PC-3 (cell line): Measurements from ENCODE around the gene TPPP3. TPM values are rescaled to one million over a fixed set of nuclear protein-coding genes. Genes with fewer than 3 reads are reported as not detected.

ENCODE experiments used
- ATAC-seq: fragments of 200-7000 bp; cut with Tn5 transposase; 2 replicates; pipeline ENCODE4 v1.9.1; 2020; ENCODE audit warnings: mild to moderate bottlenecking, moderate library complexity
- Bru-seq: library from RNA; stranded (reverse); fragments of 400-500 nt; gene quantifications from one replicate; lab custom pipeline; 2021; lab: Mats Ljungman, UMichigan
- BruChase-seq, 2 experiments: library from RNA; stranded (reverse); fragments of 400-500 nt; gene quantifications; one replicate each; lab custom pipeline; 2021; lab: Mats Ljungman, UMichigan
- BruUV-seq: library from RNA; stranded (reverse); fragments of 400-500 nt; replicated peaks from 2 replicates; lab custom pipeline; 2021; lab: Mats Ljungman, UMichigan
- CTCF ChIA-PET: fragments of 300-600 bp; sonication (Branson Sonifier 250); formaldehyde crosslinking; loops from one replicate; lab custom pipeline; 2022; ENCODE audit warnings: antibody characterized with exemption; lab: Charles Lee
- POLR2A ChIA-PET: fragments of 300-600 bp; sonication (Branson Sonifier 250); formaldehyde crosslinking; loops from one replicate; lab custom pipeline; 2022; ENCODE audit warnings: antibody characterized with exemption; ENCODE audit not compliant: unreplicated experiment; lab: Charles Lee
- DNase-seq: peaks from one replicate; pipeline ENCODE4 v3.0.0-alpha.2; 2015
- H2AFZ ChIP-seq: fragments of 300-600 bp; sonication (generic); 2 replicates; pipeline ENCODE4 v1.6.0; 2016; ENCODE audit warnings: antibody characterized with exemption, low read length
- H3F3A ChIP-seq: fragments of 300-600 bp; sonication (generic); one replicate; pipeline ENCODE4 v1.6.0; 2017; ENCODE audit warnings: antibody characterized with exemption, low read length, control low read depth, mild to moderate bottlenecking; ENCODE audit not compliant: unreplicated experiment
- H3K27ac ChIP-seq: fragments of 300-600 bp; sonication (generic); 2 replicates; pipeline ENCODE4 v1.5.1; 2016; ENCODE audit warnings: mild to moderate bottlenecking, low read length
- H3K27me3 ChIP-seq: fragments of 300-600 bp; sonication (generic); 2 replicates; pipeline ENCODE4 v1.6.1; 2016; ENCODE audit warnings: low read length, mixed read lengths
- H3K36me3 ChIP-seq: fragments of 300-600 bp; sonication (generic); 2 replicates; pipeline ENCODE4 v1.6.1; 2016; ENCODE audit warnings: low read depth, mixed run types, low read length, mixed read lengths
- H3K4me1 ChIP-seq: fragments of 300-600 bp; sonication (generic); 2 replicates; pipeline ENCODE4 v1.5.1; 2016; ENCODE audit warnings: low read length; ENCODE audit not compliant: insufficient read depth
- H3K4me2 ChIP-seq: fragments of 300-600 bp; sonication (generic); 2 replicates; pipeline ENCODE4 v1.6.0; 2016; ENCODE audit warnings: low read length
- H3K4me3 ChIP-seq: fragments of 300-600 bp; sonication (generic); 2 replicates; pipeline ENCODE4 v1.5.1; 2016; ENCODE audit warnings: mild to moderate bottlenecking, low read length, mixed read lengths
- H3K79me2 ChIP-seq: fragments of 300-600 bp; sonication (generic); 2 replicates; pipeline ENCODE4 v1.6.1; 2017; ENCODE audit warnings: low read length, mixed read lengths
- H3K9ac ChIP-seq: fragments of 300-600 bp; sonication (generic); 2 replicates; pipeline ENCODE4 v1.6.0; 2016; ENCODE audit warnings: mild to moderate bottlenecking, low read length
- H3K9me2 ChIP-seq: fragments of 300-600 bp; sonication (generic); replicated peaks from 2 replicates; pipeline ENCODE4 v1.6.1; 2016; ENCODE audit warnings: mixed run types, low read length, mixed read lengths
- H3K9me3 ChIP-seq: fragments of 300-600 bp; sonication (generic); 2 replicates; pipeline ENCODE4 v1.6.1; 2016; ENCODE audit warnings: low read length, mixed read lengths
- H4K20me1 ChIP-seq: fragments of 300-600 bp; sonication (generic); 2 replicates; pipeline ENCODE4 v1.6.1; 2016; ENCODE audit warnings: low read length, mixed read lengths
- EZH2 ChIP-seq: fragments of 300-600 bp; sonication (generic); IDR thresholded peaks from one replicate; pipeline ENCODE4 v1.6.1; 2017; ENCODE audit warnings: antibody characterized with exemption, mild to moderate bottlenecking, low read length; ENCODE audit not compliant: unreplicated experiment
- EZH2phosphoT487 ChIP-seq: fragments of 300-600 bp; sonication (generic); IDR thresholded peaks from 2 replicates; pipeline ENCODE4 v1.6.1; 2018; ENCODE audit warnings: mild to moderate bottlenecking, antibody characterized with exemption, low read length, borderline replicate concordance
- intact Hi-C: fragments of 100-400 bp; cut with micrococcal nuclease; formaldehyde crosslinking; loops from 2 replicates; pipeline ENCODE4 v1.9.0; 2023
- long read RNA-seq: library from polyadenylated mRNA; unstranded; transcript quantifications from one replicate; pipeline ENCODE4 v2.0.0, GENCODE V29; 2021; ENCODE audit not compliant: unreplicated experiment
- total RNA-seq: library from RNA; depleted of rRNA; stranded (reverse); fragments of >200 nt; gene quantifications from 2 replicates; pipeline ENCODE4 v1.2.3, GENCODE V29; 2014; rRNA removed
- TF ChIP-seq, protein P1 (sequence below): fragments of 300-600 bp; sonication (generic); conservative IDR thresholded peaks from 2 replicates; pipeline ENCODE4 v1.5.1; 2017; ENCODE audit warnings: antibody characterized with exemption, low read depth, mild to moderate bottlenecking, low read length

Gene TPPP3
- total RNA-seq (not detected in 2 replicates), Bru-seq, nascent RNA (percentile 24 among the genes with signal in this experiment), BruChase-seq, experiment 1, labeled RNA remaining after a 6-hour chase (percentile 27 among the genes with signal in this experiment), BruChase-seq, experiment 2, labeled RNA remaining after a 2-hour chase (percentile 30 among the genes with signal in this experiment)
- long read RNA-seq, partial matches to known transcripts = 0 of 1 reads
- long read RNA-seq, other reads (novel, unspliced or antisense) = 1 of 1 reads

DNA sequence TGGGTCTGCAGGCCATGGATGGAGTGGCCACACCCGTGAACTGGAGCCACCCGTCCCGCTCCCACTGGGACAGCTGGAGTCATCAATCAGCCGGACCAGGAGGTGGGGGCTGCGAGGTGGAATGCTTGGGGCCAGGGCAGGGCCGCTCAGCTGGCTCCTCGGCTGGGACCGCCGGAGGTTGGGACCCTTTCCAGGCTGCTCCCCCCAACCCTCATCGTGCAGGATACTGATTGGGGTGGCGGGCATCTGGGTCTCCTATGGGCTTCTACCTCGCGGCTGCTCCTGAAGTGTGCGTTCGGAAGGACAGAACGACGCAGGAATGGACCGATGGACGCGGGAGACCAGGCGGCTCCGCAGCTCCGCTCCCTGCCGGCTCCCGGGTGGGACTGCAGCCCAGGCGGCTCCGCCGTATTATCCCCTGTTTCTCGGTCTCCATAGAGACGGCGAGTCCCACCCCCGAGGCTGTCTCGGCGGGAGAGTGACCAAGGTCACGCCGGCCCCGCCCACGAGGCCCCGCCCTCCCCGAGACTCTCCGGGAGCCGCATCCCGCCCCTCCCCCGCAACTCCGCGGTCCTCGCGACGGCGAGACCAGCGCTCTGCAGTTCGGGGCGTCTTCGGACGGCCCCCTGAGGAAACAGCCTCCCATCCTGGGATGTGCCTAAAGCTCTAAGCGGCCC lies at the start of gene TPPP3:
TPPP3 (minus strand) TSS at position 388 of the 677 bp plus-strand sequence. CDS start 2,387 bp downstream, outside the sequence.
- no peak within 1 kb of the TSS for H3K27ac ChIP-seq
- H3K9me2 ChIP-seq = no peaks in the 10 kb centered on the region
- no peak for TF ChIP-seq EZH2phosphoT487
- TF ChIP-seq, protein P1, sequence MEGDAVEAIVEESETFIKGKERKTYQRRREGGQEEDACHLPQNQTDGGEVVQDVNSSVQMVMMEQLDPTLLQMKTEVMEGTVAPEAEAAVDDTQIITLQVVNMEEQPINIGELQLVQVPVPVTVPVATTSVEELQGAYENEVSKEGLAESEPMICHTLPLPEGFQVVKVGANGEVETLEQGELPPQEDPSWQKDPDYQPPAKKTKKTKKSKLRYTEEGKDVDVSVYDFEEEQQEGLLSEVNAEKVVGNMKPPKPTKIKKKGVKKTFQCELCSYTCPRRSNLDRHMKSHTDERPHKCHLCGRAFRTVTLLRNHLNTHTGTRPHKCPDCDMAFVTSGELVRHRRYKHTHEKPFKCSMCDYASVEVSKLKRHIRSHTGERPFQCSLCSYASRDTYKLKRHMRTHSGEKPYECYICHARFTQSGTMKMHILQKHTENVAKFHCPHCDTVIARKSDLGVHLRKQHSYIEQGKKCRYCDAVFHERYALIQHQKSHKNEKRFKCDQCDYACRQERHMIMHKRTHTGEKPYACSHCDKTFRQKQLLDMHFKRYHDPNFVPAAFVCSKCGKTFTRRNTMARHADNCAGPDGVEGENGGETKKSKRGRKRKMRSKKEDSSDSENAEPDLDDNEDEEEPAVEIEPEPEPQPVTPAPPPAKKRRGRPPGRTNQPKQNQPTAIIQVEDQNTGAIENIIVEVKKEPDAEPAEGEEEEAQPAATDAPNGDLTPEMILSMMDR = no peak
- no peak for TF ChIP-seq EZH2
- H3K27me3 ChIP-seq = no peaks in the 10 kb centered on the region
- H3K9me3 ChIP-seq = no peaks in the 10 kb centered on the region
- no peaks in the 10 kb centered on the region for H4K20me1 ChIP-seq
- no peak within 1 kb of the TSS for H3K4me3 ChIP-seq
- no peak within 1 kb of the TSS for H3K9ac ChIP-seq
- no peak within 1 kb of the TSS for H2AFZ ChIP-seq
- ATAC-seq = no peak
- no peak within 1 kb of the TSS for H3K4me2 ChIP-seq
- no peak for DNase-seq
- H3K79me2 ChIP-seq = no peaks in the 10 kb centered on the region
- peaks cover 5% of the 10 kb centered on the region; the same call in 1 of the 2 replicates for H3K4me1 ChIP-seq
- no peaks in the 10 kb centered on the region for H3K36me3 ChIP-seq
- intact Hi-C loops = loop anchor here (10.0 kb wide), 1 partner anchor 48 kb away; no protein-coding TSS in a partner anchor
- no peaks in the 10 kb centered on the region for H3F3A ChIP-seq
- POLR2A ChIA-PET = no interaction called here
- BruUV-seq = no TSS peak
- CTCF ChIA-PET = interaction anchor here (0.7 kb wide), 1 partner anchor 132 kb away, joined by 6 read pairs; no protein-coding TSS in a partner anchor

DNA sequence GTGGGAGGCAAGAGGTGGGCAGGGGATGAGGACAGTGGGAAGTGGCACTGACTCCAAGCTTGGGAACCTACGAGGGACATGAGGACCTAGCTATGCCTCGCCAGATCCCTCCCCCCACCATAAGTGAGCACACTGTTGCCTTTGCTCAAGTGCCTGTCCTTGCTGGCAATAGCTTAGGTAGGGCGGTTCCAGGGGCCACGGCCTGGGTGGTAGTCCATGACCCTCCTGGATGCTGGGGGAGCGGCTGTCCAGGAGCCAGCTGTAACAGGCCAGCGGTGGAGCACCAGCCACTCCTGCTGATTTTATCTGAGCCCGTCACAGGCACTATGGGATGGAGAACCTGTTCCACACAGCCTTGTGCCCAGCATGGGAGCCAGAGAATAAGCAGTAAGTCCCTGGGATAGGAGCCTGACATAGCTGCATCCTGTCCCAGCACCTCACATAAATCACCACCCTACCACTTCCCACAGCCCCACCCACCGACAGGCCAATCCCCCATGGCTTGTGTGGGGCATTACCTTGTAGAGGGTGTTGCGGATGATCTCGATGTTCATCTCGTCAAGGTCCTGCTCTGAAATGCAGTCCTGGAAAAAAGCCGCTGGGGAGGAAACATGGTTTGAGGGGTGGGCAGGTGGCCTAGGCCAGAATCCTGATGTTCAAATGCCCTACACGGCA lies 49.4 kb upstream of the TPPP3 start:
- BruUV-seq = no TSS peak

More for the DNA sequence above, 49.4 kb upstream of the TPPP3 start:
- Histone ChIP-seq H3K27ac (no peak overlapping the region), H4K20me1 (no peaks in the 10 kb centered on the region), H3K9me3 (no peaks in the 10 kb centered on the region), H3K36me3 (no peaks in the 10 kb centered on the region), H3K27me3 (no peaks in the 10 kb centered on the region), H3K4me2 (no peak overlapping the region), H3K4me3 (no peak overlapping the region), H2AFZ (no peak overlapping the region), H3K4me1 (no peaks in the 10 kb centered on the region), H3K79me2 (no peaks in the 10 kb centered on the region), H3K9me2 (no peaks in the 10 kb centered on the region), H3K9ac (no peak overlapping the region), H3F3A (no peaks in the 10 kb centered on the region)
- ChIA-PET POLR2A (no interaction called here), CTCF (no interaction called here)
- TF ChIP-seq EZH2phosphoT487 (no peak), EZH2 (no peak)
- TF ChIP-seq, protein P1 = no peak
- intact Hi-C loops = no loop called here
- no peak for DNase-seq
- no peak for ATAC-seq
